Astrocyte of the spinal cord (primary cell): ENCODE data around the gene ZNF185.

Experiments used
- DNase-seq: peaks from one replicate; pipeline ENCODE4 v3.0.0; 2011; ENCODE audit warnings: low read depth, low spot score
- H3K4me3 ChIP-seq: 2 replicates; pipeline ENCODE4 v1.5.1; 2011; ENCODE audit warnings: low read depth, mild to moderate bottlenecking, low read length, moderate library complexity
- CTCF ChIP-seq: IDR thresholded peaks from 2 replicates; pipeline ENCODE4 v1.5.1; 2012; ENCODE audit warnings: low read depth, mild to moderate bottlenecking, low read length, inconsistent platforms
- in situ Hi-C: cut with HindIII; loops from 2 replicates; pipeline ENCODE4 v1.10.0; 2017; ENCODE audit warnings: low sequenced_read_pairs

ZNF185 gene

GRCh38 chrX:152932144-152932543, 34.3 kb downstream of the ZNF185 start:
- DNase-seq: no peak
- no peak for TF ChIP-seq CTCF
- no peak overlapping the region for H3K4me3 ChIP-seq
- in situ Hi-C loops: no loop called here

- no peak overlapping the region for H3K4me3 ChIP-seq
- no peak for TF ChIP-seq CTCF
- in situ Hi-C loops: no loop called here
- DNase-seq: no peak
Measured at GRCh38 chrX:152932598-152933175, 34.8 kb downstream of the ZNF185 start.

GRCh38 chrX:152936306-152936705, 38.4 kb downstream of the ZNF185 start:
- in situ Hi-C loops: no loop called here
- no peak for TF ChIP-seq CTCF

GRCh38 chrX:152937236-152937635, 39.4 kb downstream of the ZNF185 start:
- TF ChIP-seq CTCF: no peak
- in situ Hi-C loops: no loop called here
- no peak for DNase-seq
- H3K4me3 ChIP-seq: no peak overlapping the region

More at GRCh38 chrX:152936306-152936705, 38.4 kb downstream of the ZNF185 start:
- H3K4me3 ChIP-seq: no peak overlapping the region
- no peak for DNase-seq

GRCh38 chrX:152941328-152942076, 43.6 kb downstream of the ZNF185 start:
- TF ChIP-seq CTCF: peak; percentile 62
- in situ Hi-C loops: no loop called here

GRCh38 chrX:152942077-152942442, 44.2 kb downstream of the ZNF185 start:
- H3K4me3 ChIP-seq: peak overlapping the region; percentile 57
- no peak for DNase-seq
- in situ Hi-C loops: no loop called here
- TF ChIP-seq CTCF: no peak

More at GRCh38 chrX:152941328-152942076, 43.6 kb downstream of the ZNF185 start:
- H3K4me3 ChIP-seq: peak overlapping the region; percentile 64
- peak; percentile 92 for DNase-seq
